ENCODE measurements around the gene EFCAB6.

The EFCAB6 gene

GRCh38 chr22:43506487-43506886 lies 305.6 kb downstream of the EFCAB6 start:
- peaks cover 12% of the 10 kb centered on the region for H3K9me3 ChIP-seq (replicated peaks; ENCODE audit: low read length)
- no peak overlapping the region for H3K9ac ChIP-seq (ENCODE audit: low read depth, low read length)
- H3K4me1 ChIP-seq (ENCODE audit: control insufficient read depth, insufficient read depth, low read length): no peaks in the 10 kb centered on the region
- no peaks in the 10 kb centered on the region for H3K36me3 ChIP-seq (ENCODE audit: insufficient read depth, low read length)
- no peak overlapping the region for H3K4me3 ChIP-seq (ENCODE audit: low read length)
- H3K4me2 ChIP-seq (ENCODE audit: low read length): no peak overlapping the region
- no peaks in the 10 kb centered on the region for H3K27me3 ChIP-seq (ENCODE audit: control insufficient read depth, insufficient read depth, low read length)

DNA sequence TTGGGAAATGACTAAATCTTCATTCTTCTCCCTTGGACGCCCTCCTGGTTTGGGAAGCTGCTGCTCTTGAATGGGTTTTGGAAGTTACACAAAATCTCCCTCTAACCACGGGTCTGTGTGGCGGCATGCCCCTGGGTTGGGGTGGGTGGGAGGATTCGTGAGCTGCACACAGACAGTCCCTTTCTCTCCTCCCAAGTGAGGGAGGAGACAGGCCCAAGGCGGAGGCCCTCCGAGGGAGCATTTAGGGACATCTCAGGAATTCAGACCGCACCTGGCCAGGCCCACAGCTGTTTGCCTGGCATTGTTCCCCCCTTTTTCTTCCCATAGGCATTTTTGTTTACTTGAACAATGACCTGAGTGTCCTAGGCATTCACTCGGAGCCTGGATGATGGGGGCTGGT lies 306.2 kb downstream of the EFCAB6 start:
- Histone ChIP-seq H3K4me2 (ENCODE audit: low read length) (no peak overlapping the region), H3K36me3 (ENCODE audit: insufficient read depth, low read length) (no peaks in the 10 kb centered on the region), H3K4me3 (ENCODE audit: low read length) (no peak overlapping the region), H3K4me1 (ENCODE audit: control insufficient read depth, insufficient read depth, low read length) (no peaks in the 10 kb centered on the region), H3K9me3 (replicated peaks; ENCODE audit: low read length) (peaks cover 14% of the 10 kb centered on the region), H3K27me3 (ENCODE audit: control insufficient read depth, insufficient read depth, low read length) (no peaks in the 10 kb centered on the region), H3K9ac (ENCODE audit: low read depth, low read length) (no peak overlapping the region)

GRCh38 chr22:43505423-43505822 lies 306.7 kb downstream of the EFCAB6 start:
- Histone ChIP-seq H3K36me3 (ENCODE audit: insufficient read depth, low read length) (no peaks in the 10 kb centered on the region), H3K9me3 (replicated peaks; ENCODE audit: low read length) (peaks cover 14% of the 10 kb centered on the region), H3K9ac (ENCODE audit: low read depth, low read length) (no peak overlapping the region), H3K4me3 (ENCODE audit: low read length) (no peak overlapping the region), H3K4me1 (ENCODE audit: control insufficient read depth, insufficient read depth, low read length) (no peaks in the 10 kb centered on the region), H3K27me3 (ENCODE audit: control insufficient read depth, insufficient read depth, low read length) (no peaks in the 10 kb centered on the region), H3K4me2 (ENCODE audit: low read length) (no peak overlapping the region)

- H3K4me2 ChIP-seq (ENCODE audit: low read length): no peak overlapping the region
- H3K36me3 ChIP-seq (ENCODE audit: insufficient read depth, low read length): no peaks in the 10 kb centered on the region
- H3K9me3 ChIP-seq (replicated peaks; ENCODE audit: low read length): peaks cover 11% of the 10 kb centered on the region
- H3K9ac ChIP-seq (ENCODE audit: low read depth, low read length): no peak overlapping the region
- no peaks in the 10 kb centered on the region for H3K4me1 ChIP-seq (ENCODE audit: control insufficient read depth, insufficient read depth, low read length)
- H3K27me3 ChIP-seq (ENCODE audit: control insufficient read depth, insufficient read depth, low read length): no peaks in the 10 kb centered on the region
- no peak overlapping the region for H3K4me3 ChIP-seq (ENCODE audit: low read length)
Observed at GRCh38 chr22:43504666-43505261, 307.3 kb downstream of the EFCAB6 start.

GRCh38 chr22:43504068-43504467 lies 308.0 kb downstream of the EFCAB6 start:
- Histone ChIP-seq H3K36me3 (ENCODE audit: insufficient read depth, low read length) (no peaks in the 10 kb centered on the region), H3K27me3 (ENCODE audit: control insufficient read depth, insufficient read depth, low read length) (no peaks in the 10 kb centered on the region), H3K4me2 (ENCODE audit: low read length) (no peak overlapping the region), H3K9ac (ENCODE audit: low read depth, low read length) (no peak overlapping the region), H3K9me3 (replicated peaks; ENCODE audit: low read length) (peaks cover 9% of the 10 kb centered on the region), H3K4me1 (ENCODE audit: control insufficient read depth, insufficient read depth, low read length) (no peaks in the 10 kb centered on the region), H3K4me3 (ENCODE audit: low read length) (no peak overlapping the region)

DNA sequence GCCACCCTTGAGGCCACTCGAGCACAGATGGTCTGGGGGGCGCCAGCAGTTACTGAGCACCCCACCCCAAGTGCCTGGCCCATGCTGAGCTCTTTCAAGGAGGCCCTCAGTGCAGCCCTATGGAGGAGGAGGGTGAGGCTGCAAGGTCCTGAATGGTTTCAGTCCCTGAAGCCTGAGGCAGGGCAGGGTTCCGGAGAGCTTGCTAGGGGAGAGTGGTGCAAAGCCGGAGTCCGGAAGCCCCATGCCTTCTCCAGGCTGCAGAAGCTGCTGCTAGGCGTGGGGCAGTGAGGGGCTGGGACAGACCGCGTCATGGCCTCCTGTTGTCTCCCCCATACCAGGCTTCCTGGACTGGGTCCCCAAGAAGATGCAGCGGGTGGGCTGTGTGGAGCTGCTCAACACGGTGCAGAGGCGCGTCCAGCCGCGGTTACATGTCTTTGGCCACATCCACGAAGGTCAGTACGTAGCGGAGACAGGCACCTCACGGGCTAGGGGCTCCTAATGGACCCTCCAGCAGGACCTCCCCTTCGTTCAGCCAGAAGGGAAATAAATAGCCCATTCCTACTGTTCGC lies 309.7 kb downstream of the EFCAB6 start:
- H3K9me3 ChIP-seq (replicated peaks; ENCODE audit: low read length): peaks cover 9% of the 10 kb centered on the region

DNA sequence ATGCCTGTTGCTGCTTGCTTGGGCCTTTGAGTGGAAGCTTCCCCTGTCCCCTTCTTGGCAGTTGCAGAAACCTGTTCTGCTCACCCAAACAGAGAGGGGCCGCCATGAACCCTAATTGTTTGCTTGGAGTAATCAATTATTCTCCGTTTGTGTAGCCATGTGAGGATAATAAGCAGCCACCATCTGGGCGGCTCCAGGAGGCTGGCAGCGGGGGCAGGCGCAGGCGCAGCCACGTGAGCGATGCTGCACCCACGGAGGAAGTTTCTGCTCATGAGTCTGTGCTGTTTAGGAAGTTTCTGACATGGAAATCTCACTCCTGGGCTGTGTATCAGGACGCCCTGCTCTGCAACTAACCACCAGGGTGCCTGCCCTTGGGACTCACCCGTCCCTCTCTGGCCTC lies 310.2 kb downstream of the EFCAB6 start:
- no peak overlapping the region for H3K4me3 ChIP-seq (ENCODE audit: low read length)
- H3K9ac ChIP-seq (ENCODE audit: low read depth, low read length): no peak overlapping the region
- H3K4me1 ChIP-seq (ENCODE audit: control insufficient read depth, insufficient read depth, low read length): no peaks in the 10 kb centered on the region
- H3K27me3 ChIP-seq (ENCODE audit: control insufficient read depth, insufficient read depth, low read length): no peaks in the 10 kb centered on the region
- H3K36me3 ChIP-seq (ENCODE audit: insufficient read depth, low read length): no peaks in the 10 kb centered on the region
- H3K9me3 ChIP-seq (replicated peaks; ENCODE audit: low read length): peaks cover 9% of the 10 kb centered on the region
- H3K4me2 ChIP-seq (ENCODE audit: low read length): no peak overlapping the region

More for the DNA sequence above, 309.7 kb downstream of the EFCAB6 start:
- Histone ChIP-seq H3K27me3 (ENCODE audit: control insufficient read depth, insufficient read depth, low read length) (no peaks in the 10 kb centered on the region), H3K36me3 (ENCODE audit: insufficient read depth, low read length) (no peaks in the 10 kb centered on the region), H3K4me3 (ENCODE audit: low read length) (no peak overlapping the region), H3K9ac (ENCODE audit: low read depth, low read length) (no peak overlapping the region), H3K4me1 (ENCODE audit: control insufficient read depth, insufficient read depth, low read length) (no peaks in the 10 kb centered on the region), H3K4me2 (ENCODE audit: low read length) (no peak overlapping the region)

DNA sequence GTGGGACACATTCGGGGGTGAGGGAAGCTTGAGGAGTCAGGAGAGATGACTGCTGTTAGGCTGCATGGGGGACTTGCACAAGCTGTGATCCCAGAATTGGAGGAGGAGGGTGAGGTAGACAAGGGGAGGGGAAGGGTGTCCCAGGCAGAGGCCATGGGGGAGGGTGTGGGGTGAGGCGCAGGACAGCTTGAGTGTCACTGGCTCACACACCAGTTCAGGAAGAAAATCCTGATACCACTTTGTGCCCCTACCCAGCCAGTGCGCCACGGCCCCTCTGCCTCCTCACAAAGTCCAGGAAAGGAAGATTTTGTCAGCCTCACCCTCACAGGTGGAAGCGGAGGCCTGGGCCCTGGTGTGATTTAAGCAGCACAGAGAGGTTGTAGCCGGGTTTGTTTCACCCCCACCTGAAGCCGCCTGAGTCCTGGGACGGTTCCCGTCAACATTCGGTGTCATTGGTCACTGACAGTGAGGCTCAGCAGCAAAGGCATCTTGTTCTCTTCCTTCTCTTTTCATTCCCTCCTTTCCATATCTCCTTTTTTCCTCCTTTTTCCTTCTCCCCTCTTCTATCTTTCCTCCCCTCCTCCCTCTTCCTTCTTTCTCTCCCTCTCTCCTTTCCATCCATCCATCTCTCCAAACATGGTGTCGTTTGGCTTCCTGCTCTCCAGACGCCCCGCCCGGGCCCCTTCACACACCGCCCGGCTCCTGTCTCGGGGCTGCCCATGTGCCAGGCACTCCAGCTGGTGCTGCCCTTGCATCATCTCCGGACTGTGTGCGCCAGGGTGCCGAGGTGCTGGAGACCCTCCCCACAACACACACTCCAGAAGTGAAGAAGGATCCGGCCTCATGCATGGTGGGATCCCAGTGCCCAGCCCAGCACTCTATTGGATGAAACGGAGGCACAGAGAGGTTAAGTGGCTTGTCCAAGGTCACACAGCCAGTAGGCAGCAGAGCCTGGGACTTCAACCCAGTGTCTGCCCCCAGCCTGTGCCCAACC lies 311.0 kb downstream of the EFCAB6 start:
- Histone ChIP-seq H3K4me1 (ENCODE audit: control insufficient read depth, insufficient read depth, low read length) (no peaks in the 10 kb centered on the region), H3K27me3 (ENCODE audit: control insufficient read depth, insufficient read depth, low read length) (no peaks in the 10 kb centered on the region), H3K4me2 (ENCODE audit: low read length) (no peak overlapping the region), H3K36me3 (ENCODE audit: insufficient read depth, low read length) (no peaks in the 10 kb centered on the region), H3K9ac (ENCODE audit: low read depth, low read length) (no peak overlapping the region), H3K4me3 (ENCODE audit: low read length) (no peak overlapping the region), H3K9me3 (replicated peaks; ENCODE audit: low read length) (peaks cover 9% of the 10 kb centered on the region)

DNA sequence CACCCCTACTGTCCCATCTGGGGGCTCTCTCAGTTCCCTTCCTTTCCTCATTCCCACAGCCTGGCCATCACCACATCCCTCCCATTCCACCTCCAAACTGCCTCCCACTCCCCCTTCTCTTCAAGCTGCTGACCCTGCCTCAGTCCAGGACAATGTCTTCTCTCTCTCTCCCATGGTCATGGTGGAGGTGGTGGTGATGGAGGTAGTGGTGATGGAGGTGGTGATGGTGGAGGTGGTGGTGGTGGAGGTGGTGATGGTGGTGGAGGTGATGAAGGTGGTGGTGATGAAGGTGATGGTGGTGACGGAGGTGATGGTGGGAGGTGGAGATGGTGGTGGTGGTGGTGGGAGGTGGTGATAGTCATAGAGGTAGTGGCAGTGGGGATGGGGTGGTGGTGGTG lies 313.2 kb downstream of the EFCAB6 start:
- H3K4me1 ChIP-seq (ENCODE audit: control insufficient read depth, insufficient read depth, low read length): no peaks in the 10 kb centered on the region
- H3K4me3 ChIP-seq (ENCODE audit: low read length): no peak overlapping the region
- H3K27me3 ChIP-seq (ENCODE audit: control insufficient read depth, insufficient read depth, low read length): no peaks in the 10 kb centered on the region
- H3K36me3 ChIP-seq (ENCODE audit: insufficient read depth, low read length): no peaks in the 10 kb centered on the region
- no peak overlapping the region for H3K4me2 ChIP-seq (ENCODE audit: low read length)
- H3K9ac ChIP-seq (ENCODE audit: low read depth, low read length): no peak overlapping the region
- H3K9me3 ChIP-seq (replicated peaks; ENCODE audit: low read length): peaks cover 5% of the 10 kb centered on the region

DNA sequence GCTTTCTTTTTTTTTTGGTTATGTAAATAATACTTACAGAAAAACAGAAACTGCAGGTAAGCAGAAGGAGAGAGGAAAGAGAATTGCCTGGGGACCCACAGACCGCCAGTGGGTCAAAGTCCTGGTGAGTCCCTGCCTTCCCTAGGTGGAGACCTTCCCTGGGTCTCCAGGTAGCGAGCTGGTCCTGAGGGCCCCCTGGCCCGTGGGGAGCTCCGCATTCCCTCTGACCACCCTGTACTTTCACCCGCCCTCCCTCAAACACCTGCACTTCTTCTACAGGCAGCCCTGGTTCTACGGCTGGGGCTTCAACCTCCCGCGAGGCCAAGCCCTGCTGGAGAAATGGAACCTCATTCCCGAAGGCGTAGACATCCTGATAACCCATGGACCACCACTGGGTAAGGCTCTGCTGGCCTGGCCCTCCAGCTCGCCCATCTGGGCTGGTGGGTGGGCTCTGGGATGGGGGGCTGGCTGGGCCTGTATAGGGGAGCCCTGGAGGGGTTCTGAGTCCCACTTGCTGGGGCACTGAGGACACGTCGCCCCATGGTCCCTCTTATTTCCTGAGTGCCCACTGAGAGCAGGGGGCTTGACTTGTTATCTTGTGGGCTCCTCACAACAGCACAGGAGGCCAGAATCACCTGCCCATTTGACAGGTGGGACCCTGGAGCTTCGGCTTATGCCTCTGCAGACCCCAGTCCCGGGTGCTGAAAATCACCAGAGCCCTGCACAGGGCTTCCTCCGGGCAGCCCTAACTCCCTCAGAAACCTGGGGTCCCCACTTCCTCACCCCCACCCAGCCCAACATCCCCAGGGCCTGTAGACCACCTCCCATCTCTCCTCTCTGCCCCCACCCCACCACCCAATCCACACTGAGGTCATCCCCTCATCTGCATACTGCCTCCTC lies 313.9 kb downstream of the EFCAB6 start:
- Histone ChIP-seq H3K9me3 (replicated peaks; ENCODE audit: low read length) (peaks cover 5% of the 10 kb centered on the region), H3K4me1 (ENCODE audit: control insufficient read depth, insufficient read depth, low read length) (no peaks in the 10 kb centered on the region), H3K36me3 (ENCODE audit: insufficient read depth, low read length) (no peaks in the 10 kb centered on the region), H3K4me2 (ENCODE audit: low read length) (no peak overlapping the region), H3K27me3 (ENCODE audit: control insufficient read depth, insufficient read depth, low read length) (no peaks in the 10 kb centered on the region), H3K9ac (ENCODE audit: low read depth, low read length) (no peak overlapping the region), H3K4me3 (ENCODE audit: low read length) (no peak overlapping the region)

GRCh38 chr22:43493297-43493696 lies 318.8 kb downstream of the EFCAB6 start:
- Histone ChIP-seq H3K4me3 (ENCODE audit: low read length) (no peak overlapping the region), H3K27me3 (ENCODE audit: control insufficient read depth, insufficient read depth, low read length) (no peaks in the 10 kb centered on the region), H3K9me3 (replicated peaks; ENCODE audit: low read length) (no peaks in the 10 kb centered on the region), H3K4me1 (ENCODE audit: control insufficient read depth, insufficient read depth, low read length) (no peaks in the 10 kb centered on the region), H3K9ac (ENCODE audit: low read depth, low read length) (no peak overlapping the region), H3K4me2 (ENCODE audit: low read length) (no peak overlapping the region), H3K36me3 (ENCODE audit: insufficient read depth, low read length) (no peaks in the 10 kb centered on the region)

Measured in skeletal muscle satellite cell (primary cell).